ENCODE data around the gene SH2D2A. TPM values are rescaled to one million over a fixed set of nuclear protein-coding genes. Genes with fewer than 3 reads are reported as not detected.

Gene SH2D2A
- total and polyA plus RNA-seq, 7 donors, result 0.25 to 0.82 (median 0.41) TPM; not detected in 1

DNA sequence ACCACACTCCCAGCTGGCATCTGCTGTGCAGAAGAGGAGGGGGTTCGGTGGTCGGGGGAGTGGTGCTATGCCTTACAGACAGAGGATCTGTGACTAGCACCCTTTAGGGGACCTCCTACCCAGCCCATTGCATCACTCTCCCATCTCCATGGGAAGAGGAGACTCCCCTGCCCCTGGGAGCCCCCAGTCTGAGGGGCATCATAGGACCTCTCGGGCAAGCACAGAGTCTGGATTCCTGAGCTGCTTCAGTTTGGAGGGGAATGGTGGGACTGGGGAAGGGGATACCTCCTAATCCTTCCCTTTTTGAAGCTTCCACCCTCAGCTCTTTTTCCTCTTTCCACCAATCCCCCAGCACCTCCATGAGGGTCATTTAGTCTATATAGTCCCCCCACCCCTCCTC lies 40.9 kb upstream of the SH2D2A start:
- no peak for DNase-seq
- no peak for ATAC-seq
- Histone ChIP-seq H3K4me1 (peaks cover 23% of the 10 kb centered on the region), H3K9me3 (no peaks in the 10 kb centered on the region), H3K36me3 (ENCODE audit: insufficient read depth in 1 of 2, low read depth in 1 of 2) (no peaks in the 10 kb centered on the region), H3K27me3 (ENCODE audit: insufficient read depth in 3 of 3, low read length in 2 of 3) (peaks cover 0 to 53% (median 17%) of the 10 kb centered on the region in 3 donors), H3K4me3 (no peak overlapping the region), H3K27ac (no peak overlapping the region)
- TF ChIP-seq, protein P1, sequence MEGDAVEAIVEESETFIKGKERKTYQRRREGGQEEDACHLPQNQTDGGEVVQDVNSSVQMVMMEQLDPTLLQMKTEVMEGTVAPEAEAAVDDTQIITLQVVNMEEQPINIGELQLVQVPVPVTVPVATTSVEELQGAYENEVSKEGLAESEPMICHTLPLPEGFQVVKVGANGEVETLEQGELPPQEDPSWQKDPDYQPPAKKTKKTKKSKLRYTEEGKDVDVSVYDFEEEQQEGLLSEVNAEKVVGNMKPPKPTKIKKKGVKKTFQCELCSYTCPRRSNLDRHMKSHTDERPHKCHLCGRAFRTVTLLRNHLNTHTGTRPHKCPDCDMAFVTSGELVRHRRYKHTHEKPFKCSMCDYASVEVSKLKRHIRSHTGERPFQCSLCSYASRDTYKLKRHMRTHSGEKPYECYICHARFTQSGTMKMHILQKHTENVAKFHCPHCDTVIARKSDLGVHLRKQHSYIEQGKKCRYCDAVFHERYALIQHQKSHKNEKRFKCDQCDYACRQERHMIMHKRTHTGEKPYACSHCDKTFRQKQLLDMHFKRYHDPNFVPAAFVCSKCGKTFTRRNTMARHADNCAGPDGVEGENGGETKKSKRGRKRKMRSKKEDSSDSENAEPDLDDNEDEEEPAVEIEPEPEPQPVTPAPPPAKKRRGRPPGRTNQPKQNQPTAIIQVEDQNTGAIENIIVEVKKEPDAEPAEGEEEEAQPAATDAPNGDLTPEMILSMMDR (IDR thresholded peaks at IDR 0.05), result no peak
- WGBS, 3 donors, result 64 to 72% (median 67%) methylated on average over 3 of the region's 3 CpGs
- intact Hi-C loops (cut with DNase I), result no loop called here

DNA sequence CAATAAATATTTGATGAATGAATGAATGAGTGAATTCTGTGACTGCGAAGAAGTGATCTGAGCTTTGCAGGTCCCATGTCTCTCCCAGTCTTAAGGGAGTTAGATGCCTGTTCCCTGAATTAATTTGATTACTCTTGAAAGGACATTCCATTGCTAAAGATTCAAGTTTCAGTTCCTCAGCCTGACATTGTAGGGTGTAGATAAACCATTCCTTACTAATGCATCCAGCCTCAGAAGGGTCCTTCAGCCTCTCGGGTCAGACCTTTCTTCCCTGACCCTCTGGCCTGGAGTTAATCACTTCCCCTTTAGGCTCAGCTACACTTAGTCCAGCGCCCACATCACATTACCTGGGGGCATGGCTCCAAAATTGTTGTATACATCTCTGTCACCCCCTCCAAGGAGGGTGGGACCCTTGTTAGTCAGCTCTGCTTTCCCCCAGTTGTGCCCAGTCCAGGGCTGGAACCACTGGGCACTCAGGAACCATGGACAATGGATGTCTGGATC lies 39.7 kb upstream of the SH2D2A start:
- Histone ChIP-seq H3K27ac (no peak overlapping the region), H3K4me3 (no peak overlapping the region), H3K9me3 (no peaks in the 10 kb centered on the region), H3K4me1 (peaks cover 32% of the 10 kb centered on the region), H3K36me3 (ENCODE audit: insufficient read depth in 1 of 2, low read depth in 1 of 2) (no peaks in the 10 kb centered on the region), H3K27me3 (ENCODE audit: insufficient read depth in 3 of 3, low read length in 2 of 3) (peaks cover 0 to 41% (median 11%) of the 10 kb centered on the region in 3 donors)
- WGBS, 3 donors, result 82 to 85% (median 83%) methylated on average over 3 of the region's 3 CpGs
- intact Hi-C loops (cut with DNase I), result no loop called here
- no peak for DNase-seq
- ATAC-seq, result no peak
- TF ChIP-seq, protein P1 (IDR thresholded peaks at IDR 0.05), result no peak

DNA sequence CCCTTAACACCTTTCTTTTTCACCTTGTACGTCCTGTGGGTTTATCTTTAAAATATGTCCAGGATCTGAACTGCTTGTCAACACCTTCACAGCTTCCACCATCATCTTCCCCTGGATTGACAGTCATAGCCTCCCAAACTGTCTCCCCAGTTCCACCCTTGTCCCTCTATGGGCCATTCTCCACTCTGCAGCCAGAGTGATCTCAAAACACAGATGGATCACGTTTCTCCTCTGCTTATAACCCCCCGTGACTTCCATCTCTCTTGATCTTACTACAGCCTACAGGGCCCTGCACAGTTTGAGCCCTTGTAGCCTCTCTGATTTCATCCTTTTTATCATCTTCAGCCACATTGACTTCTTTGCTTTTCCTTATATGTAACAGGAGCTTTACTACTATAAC lies 38.0 kb upstream of the SH2D2A start:
- Histone ChIP-seq H3K9me3 (no peaks in the 10 kb centered on the region), H3K4me1 (peaks cover 24% of the 10 kb centered on the region), H3K27me3 (ENCODE audit: insufficient read depth in 3 of 3, low read length in 2 of 3) (peaks cover 0 to 24% (median 3%) of the 10 kb centered on the region in 3 donors), H3K36me3 (ENCODE audit: insufficient read depth in 1 of 2, low read depth in 1 of 2) (no peaks in the 10 kb centered on the region), H3K4me3 (no peak overlapping the region), H3K27ac (no peak overlapping the region)
- TF ChIP-seq, protein P1 (IDR thresholded peaks at IDR 0.05), result no peak
- intact Hi-C loops (cut with DNase I), result no loop called here
- 50 to 61% (median 53%) methylated on average over 3 of the region's 3 CpGs for WGBS, 3 donors
- ATAC-seq, result no peak
- DNase-seq, result no peak

DNA sequence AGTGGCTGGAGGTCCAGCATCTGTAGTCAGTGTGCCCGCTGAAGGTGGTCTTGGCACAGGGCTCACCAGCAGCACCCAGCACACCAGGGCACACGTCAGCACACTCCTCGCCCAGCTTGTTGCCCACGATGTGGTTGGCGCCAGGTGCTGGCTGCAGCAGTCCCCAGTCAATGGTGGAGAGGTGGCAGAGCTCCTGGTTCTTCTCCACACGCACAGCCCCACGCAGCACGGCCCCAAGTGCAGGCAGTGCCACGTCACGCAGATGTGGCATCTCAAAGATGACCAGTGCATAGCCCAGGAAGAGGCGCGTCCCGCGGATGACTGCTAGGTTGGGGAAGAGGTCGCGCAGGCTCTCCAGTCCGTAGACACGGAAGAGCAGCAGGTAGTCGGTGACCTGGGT lies 37.1 kb upstream of the SH2D2A start:
- no peak overlapping the region for H3K4me3 ChIP-seq
- whole genome bisulfite sequencing, 3 donors, result 93 to 95% (median 94%) methylated on average over 19 of the region's 19 CpGs
- TF ChIP-seq, protein P1 (IDR thresholded peaks at IDR 0.05), result no peak
- ATAC-seq (no peak), DNase-seq (no peak)
- H3K9me3 ChIP-seq, result no peaks in the 10 kb centered on the region
- no peak overlapping the region for H3K27ac ChIP-seq
- peaks cover 0 to 18% (median 4%) of the 10 kb centered on the region in 3 donors for H3K27me3 ChIP-seq (ENCODE audit: insufficient read depth in 3 of 3, low read length in 2 of 3)
- intact Hi-C loops (cut with DNase I), result no loop called here
- peaks cover 17% of the 10 kb centered on the region for H3K4me1 ChIP-seq
- H3K36me3 ChIP-seq (ENCODE audit: insufficient read depth in 1 of 2, low read depth in 1 of 2), result no peaks in the 10 kb centered on the region

DNA sequence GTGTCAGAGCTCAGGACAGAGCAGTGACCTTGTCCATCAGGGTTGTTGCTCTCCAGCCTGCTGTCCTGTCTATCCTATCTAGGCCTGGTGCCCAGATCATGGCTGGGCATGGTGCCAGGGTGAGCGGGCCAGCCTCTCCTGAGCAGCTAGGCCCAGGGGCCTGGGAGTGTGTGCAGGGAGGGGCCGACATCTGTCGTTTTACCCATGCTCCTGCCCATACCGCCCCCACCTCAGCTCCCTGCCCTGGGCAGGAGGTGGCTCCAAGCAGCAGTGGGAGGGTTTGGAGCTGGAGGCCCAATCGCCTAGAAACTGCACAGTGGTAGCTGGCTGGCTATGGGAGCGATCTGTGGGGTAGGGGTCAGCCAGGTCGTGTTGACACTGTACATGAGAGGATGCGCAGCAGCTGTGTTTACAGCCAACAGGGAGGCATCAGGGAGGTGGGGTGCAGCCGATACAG lies 35.8 kb upstream of the SH2D2A start:
- H3K4me3 ChIP-seq, result no peak overlapping the region
- peaks cover 0 to 12% (median 9%) of the 10 kb centered on the region in 3 donors for H3K27me3 ChIP-seq (ENCODE audit: insufficient read depth in 3 of 3, low read length in 2 of 3)
- ATAC-seq (peak; percentile 85 to 94 (median 91)), DNase-seq (peak; percentile 75 to 88)
- intact Hi-C loops (cut with DNase I), result no loop called here
- no peaks in the 10 kb centered on the region for H3K9me3 ChIP-seq
- TF ChIP-seq, protein P1 (IDR thresholded peaks at IDR 0.05), result no peak
- peaks cover 14% of the 10 kb centered on the region for H3K4me1 ChIP-seq
- 15 to 20% (median 19%) methylated on average over 9 of the region's 9 CpGs for WGBS, 3 donors
- no peaks in the 10 kb centered on the region for H3K36me3 ChIP-seq (ENCODE audit: insufficient read depth in 1 of 2, low read depth in 1 of 2)
- H3K27ac ChIP-seq, result peak overlapping the region; percentile 36

Measured in psoas muscle (tissue), 8 donors.